ENCODE data around the gene ITIH5. TPM values are rescaled to one million over a fixed set of nuclear protein-coding genes. Genes with fewer than 3 reads are reported as not detected.

The ITIH5 gene
- total and polyA plus RNA-seq, 2 of the 8 experiments (the other 6 are each of a cell fraction or from before 2014, with no cell fraction given), result 5.8 to 7.6 TPM

DNA sequence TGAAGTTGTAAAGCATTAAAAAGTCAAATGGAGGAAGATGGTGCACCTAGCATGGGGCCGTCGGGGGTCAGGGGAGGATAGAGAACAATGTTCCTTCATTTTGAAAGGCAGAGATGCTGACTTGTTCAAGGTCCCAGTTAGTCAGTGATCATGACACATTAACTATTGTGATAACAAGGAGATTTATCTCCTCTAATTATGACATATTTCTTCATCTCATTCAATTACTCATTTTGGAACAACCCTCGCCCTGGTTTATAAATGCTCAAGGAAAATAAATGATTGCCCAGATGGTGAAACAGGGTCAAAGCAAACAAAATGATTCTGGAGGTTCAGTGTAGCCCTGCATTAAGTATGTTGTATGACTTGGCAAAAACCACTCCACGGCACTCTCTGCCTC lies 106.2 kb downstream of the ITIH5 start (continued):
- TF ChIP-seq EZH2 (IDR thresholded peaks at IDR 0.05; ENCODE audit: low read depth, low read length, severe bottlenecking) (no peak), RXRA (IDR thresholded peaks at IDR 0.05; ENCODE audit: insufficient read depth, low read depth, low read length) (no peak), EGR1 (IDR thresholded peaks at IDR 0.05; ENCODE audit: borderline replicate concordance, low read depth, low read length) (no peak), GTF2F1 (IDR thresholded peaks at IDR 0.05; ENCODE audit: borderline replicate concordance, low read depth, low read length) (no peak)

All from H1 (cell line).